K562 (cell line): Measurements from ENCODE around the gene CLDND2. TPM values are rescaled to one million over a fixed set of nuclear protein-coding genes. Genes with fewer than 3 reads are reported as not detected.

ENCODE experiments used
- BRD9 ChIP-seq: fragments of 450-650 bp; IDR thresholded peaks from 2 replicates; pipeline ENCODE4 v1.6.1; 2018; ENCODE audit warnings: low read depth; ENCODE audit not compliant: partially characterized antibody
- GABPA ChIP-seq: fragments of 200-800 bp; sonication (Bioruptor generic); conservative IDR thresholded peaks from 2 replicates; pipeline ENCODE4 v1.6.1; 2016; ENCODE audit warnings: low read depth, missing genetic modification characterization, missing compliant biosample characterization
- GTF2A2 ChIP-seq: IDR thresholded peaks from 2 replicates; pipeline ENCODE4 v1.6.1; 2016; ENCODE audit warnings: mild to moderate bottlenecking, missing genetic modification characterization, missing compliant biosample characterization
- MCM5 ChIP-seq: fragments of 450-650 bp; IDR thresholded peaks from 2 replicates; pipeline ENCODE4 v1.6.1; 2016; ENCODE audit warnings: low read depth
- POLR3A ChIP-seq: IDR thresholded peaks from 2 replicates; pipeline ENCODE4 v1.6.1; 2011; ENCODE audit warnings: borderline replicate concordance, mild to moderate bottlenecking, moderate library complexity; ENCODE audit not compliant: insufficient read length, insufficient read depth; ENCODE audit errors: extremely low read depth
- SAFB ChIP-seq: fragments of 200-400 bp; formaldehyde crosslinking; IDR thresholded peaks from 2 replicates; pipeline ENCODE4 v1.6.1; 2017; ENCODE audit warnings: low read depth, low read length, borderline replicate concordance
- SMAD1 ChIP-seq: fragments of 150-350 bp; IDR thresholded peaks from 2 replicates; pipeline ENCODE4 v1.6.1; 2014; ENCODE audit warnings: low read length, low read depth; ENCODE audit not compliant: partially characterized antibody
- TAL1 ChIP-seq: fragments of 450-650 bp; IDR thresholded peaks from 2 replicates; pipeline ENCODE4 v1.6.1; 2016; ENCODE audit warnings: mild to moderate bottlenecking
- TOE1 ChIP-seq, 2 experiments: fragments of 450-650 bp in 1 of 2; sonication (generic) in 1 of 2; formaldehyde crosslinking in 1 of 2; IDR thresholded peaks; 2 replicates each; pipeline versions ENCODE4 v1.7.1 to v1.8.0; 2016 to 2022; ENCODE audit warnings: borderline replicate concordance in 2 of 2, mild to moderate bottlenecking in 2 of 2, antibody characterized with exemption in 1 of 2, inconsistent platforms in 1 of 2, low read depth in 1 of 2, missing genetic modification reagents in 1 of 2, moderate library complexity in 1 of 2
- ZBTB1 ChIP-seq: sonication (generic); formaldehyde crosslinking; IDR thresholded peaks from 2 replicates; pipeline ENCODE4 v1.8.1; 2023; ENCODE audit warnings: missing genetic modification reagents, low read depth, mild to moderate bottlenecking, borderline replicate concordance
- ZBTB7A ChIP-seq: IDR thresholded peaks from 2 replicates; pipeline ENCODE4 v1.6.1; 2011; ENCODE audit warnings: low read depth, mild to moderate bottlenecking, low read length, moderate library complexity, borderline replicate concordance; ENCODE audit not compliant: control insufficient read depth
- ZNF184 ChIP-seq: sonication (generic); formaldehyde crosslinking; IDR thresholded peaks from 2 replicates; pipeline ENCODE4 v1.5.0; 2020; ENCODE audit warnings: missing genetic modification reagents
- ZNF445 ChIP-seq: fragments of 250-450 bp; sonication (Bioruptor Pico); IDR thresholded peaks from 2 replicates; pipeline ENCODE4 v1.4.0; 2020; ENCODE audit warnings: low read depth, mild to moderate bottlenecking, moderate library complexity
- ZNF584 ChIP-seq: fragments of 200-800 bp; sonication (Bioruptor generic); IDR thresholded peaks from 2 replicates; pipeline ENCODE4 v1.6.1; 2016; ENCODE audit warnings: low read depth, mild to moderate bottlenecking, missing genetic modification characterization, missing compliant biosample characterization
- polyA plus RNA-seq, 8 experiments: library from polyadenylated mRNA; depleted of rRNA in 4 of 8; stranded (reverse) in 5 of 8; unstranded in 3 of 8; fragments of >200 nt; fragmentation: Nextera tagmentation in 2 of 8; fragmentation: Illumina TruSeq in 1 of 8; extraction: Ambion mirVana in 2 of 8; extraction: Trizol in 1 of 8; gene quantifications; 2 replicates each; pipeline versions ENCODE4 v1.2.1 to v1.2.3, GENCODE V29; 2011 to 2014; ENCODE audit warnings: inconsistent platforms in 1 of 8, missing spikeins in 1 of 8
- total RNA-seq, 7 experiments: library from RNA; depleted of rRNA in 6 of 7; stranded (reverse); fragments of >200 nt in 6 of 7; fragmentation: Illumina TruSeq in 2 of 7; extraction: Trizol in 2 of 7; gene quantifications; 2 replicates each; pipeline versions ENCODE4 v1.2.1 to v1.2.3, GENCODE V29; 2011 to 2021; ENCODE audit warnings: low replicate concordance in 1 of 7
- TF ChIP-seq, protein P1 (sequence below), 3 experiments: IDR thresholded peaks in 2 of 3; conservative IDR thresholded peaks in 1 of 3; 2 replicates each; pipeline ENCODE4 v1.5.1; 2011 to 2012; ENCODE audit warnings: low read length in 3 of 3, mild to moderate bottlenecking in 3 of 3, control low read depth in 2 of 3, improper control_type of control experiment in 1 of 3, inconsistent platforms in 1 of 3, low read depth in 1 of 3, mixed read lengths in 1 of 3, moderate library complexity in 1 of 3; ENCODE audit not compliant: insufficient read depth in 2 of 3
- TF ChIP-seq, protein P2 (sequence below), 2 experiments: IDR thresholded peaks; 2 replicates each; pipeline ENCODE4 v1.6.1; 2011; ENCODE audit warnings: borderline replicate concordance in 1 of 2, control low read depth in 1 of 2, low read depth in 1 of 2, low read length in 1 of 2, mild to moderate bottlenecking in 1 of 2, mixed read lengths in 1 of 2, moderate library complexity in 1 of 2; ENCODE audit not compliant: insufficient read depth in 1 of 2, insufficient read length in 1 of 2, poor library complexity in 1 of 2, severe bottlenecking in 1 of 2; ENCODE audit errors: extremely low read depth in 1 of 2

The CLDND2 gene
- total and polyA plus RNA-seq, 9 of the 15 experiments (the other 6 are each of a cell fraction or from before 2014, with no cell fraction given), result 0.45 to 4.0 (median 1.2) TPM; not detected in 3

DNA sequence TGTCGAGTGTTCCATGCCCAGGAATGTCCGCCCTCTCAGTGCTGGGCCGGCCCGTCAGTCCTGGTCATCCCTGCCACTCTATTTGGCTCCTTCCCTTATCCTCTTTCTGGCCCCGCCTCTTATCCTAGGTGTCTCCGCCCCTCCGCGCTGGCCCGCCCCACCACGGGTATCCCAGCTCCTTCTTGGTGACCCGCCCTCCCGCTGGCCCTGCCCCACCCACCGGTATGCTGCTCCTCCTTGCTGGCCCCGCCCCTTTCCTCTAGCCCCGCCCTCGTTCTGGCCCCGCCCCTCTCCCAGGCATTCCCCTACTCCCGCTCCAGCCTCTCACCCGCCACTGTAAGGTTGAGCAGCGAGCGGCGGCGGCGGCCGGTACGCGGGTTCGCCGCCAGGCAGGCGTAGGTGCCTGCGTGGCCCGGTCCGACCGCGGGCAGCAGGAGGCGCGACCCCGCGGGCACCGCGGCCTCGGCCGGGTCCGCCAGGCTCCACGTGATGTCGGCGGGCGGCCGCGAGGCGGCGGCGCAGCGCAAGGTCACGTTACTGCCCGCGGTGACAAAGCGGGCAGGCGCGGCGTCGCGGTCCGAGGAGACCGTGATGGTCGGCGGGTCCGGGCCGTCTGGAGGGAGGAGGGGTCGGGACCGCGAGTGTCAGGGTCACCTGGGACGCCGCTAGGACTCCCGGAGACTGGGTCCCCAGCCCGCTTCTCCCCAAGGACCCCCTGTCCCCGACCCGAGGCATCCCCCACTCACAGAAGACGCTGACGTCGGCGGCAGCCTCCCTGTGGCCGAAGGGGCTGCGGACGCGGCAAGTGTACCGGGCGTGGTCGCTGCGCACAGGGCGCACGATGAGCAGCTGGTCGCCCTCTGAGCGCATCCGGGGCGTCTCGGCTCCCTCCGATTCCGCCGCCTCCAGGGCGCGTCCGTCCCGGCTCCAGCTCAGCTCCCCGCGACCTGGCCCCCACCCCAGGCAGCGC lies 28.8 kb downstream of the CLDND2 start (continued):
- TF ChIP-seq BRD9 (no peak), ZNF184 (CRISPR knock-in tag) (no peak), ZNF445 (CRISPR knock-in tag) (no peak), POLR3A (no peak), GABPA (tag) (0 out of 2 replicates have a peak, but pooled peaks have one; percentile 19), ZBTB7A (peak; percentile 83), MCM5 (no peak), ZNF584 (CRISPR knock-in tag) (no peak), TOE1 (IDR thresholded peaks at IDR 0.05; ENCODE audit: borderline replicate concordance) (peak; percentile 68; the same call in 1 of the 2 replicates), TOE1 (CRISPR knock-in tag; IDR thresholded peaks at IDR 0.05; ENCODE audit: borderline replicate concordance, low read depth) (0 out of 2 replicates have a peak, but pooled peaks have one; percentile 37), SMAD1 (peak; percentile 15), GTF2A2 (tag) (peak; percentile 37; the same call in 1 of the 2 replicates), ZBTB1 (peak; percentile 84), SAFB (0 out of 2 replicates have a peak, but pooled peaks have one; percentile 27), TAL1 (no peak)
- TF ChIP-seq, protein P1, sequence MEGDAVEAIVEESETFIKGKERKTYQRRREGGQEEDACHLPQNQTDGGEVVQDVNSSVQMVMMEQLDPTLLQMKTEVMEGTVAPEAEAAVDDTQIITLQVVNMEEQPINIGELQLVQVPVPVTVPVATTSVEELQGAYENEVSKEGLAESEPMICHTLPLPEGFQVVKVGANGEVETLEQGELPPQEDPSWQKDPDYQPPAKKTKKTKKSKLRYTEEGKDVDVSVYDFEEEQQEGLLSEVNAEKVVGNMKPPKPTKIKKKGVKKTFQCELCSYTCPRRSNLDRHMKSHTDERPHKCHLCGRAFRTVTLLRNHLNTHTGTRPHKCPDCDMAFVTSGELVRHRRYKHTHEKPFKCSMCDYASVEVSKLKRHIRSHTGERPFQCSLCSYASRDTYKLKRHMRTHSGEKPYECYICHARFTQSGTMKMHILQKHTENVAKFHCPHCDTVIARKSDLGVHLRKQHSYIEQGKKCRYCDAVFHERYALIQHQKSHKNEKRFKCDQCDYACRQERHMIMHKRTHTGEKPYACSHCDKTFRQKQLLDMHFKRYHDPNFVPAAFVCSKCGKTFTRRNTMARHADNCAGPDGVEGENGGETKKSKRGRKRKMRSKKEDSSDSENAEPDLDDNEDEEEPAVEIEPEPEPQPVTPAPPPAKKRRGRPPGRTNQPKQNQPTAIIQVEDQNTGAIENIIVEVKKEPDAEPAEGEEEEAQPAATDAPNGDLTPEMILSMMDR (IDR thresholded peaks at IDR 0.05 in 2 of 3, conservative IDR thresholded peaks at IDR 0.05 in 1 of 3; ENCODE audit: insufficient read depth in 2 of 3, low read depth in 1 of 3, low read length in 3 of 3), result peak in 2 of 3 experiments; percentile 55 to 78; a peak in 5 of 6 replicates
- TF ChIP-seq, protein P2, sequence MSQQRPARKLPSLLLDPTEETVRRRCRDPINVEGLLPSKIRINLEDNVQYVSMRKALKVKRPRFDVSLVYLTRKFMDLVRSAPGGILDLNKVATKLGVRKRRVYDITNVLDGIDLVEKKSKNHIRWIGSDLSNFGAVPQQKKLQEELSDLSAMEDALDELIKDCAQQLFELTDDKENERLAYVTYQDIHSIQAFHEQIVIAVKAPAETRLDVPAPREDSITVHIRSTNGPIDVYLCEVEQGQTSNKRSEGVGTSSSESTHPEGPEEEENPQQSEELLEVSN (IDR thresholded peaks at IDR 0.05; ENCODE audit: borderline replicate concordance in 1 of 2, extremely low read depth in 1 of 2, insufficient read depth in 1 of 2, insufficient read length in 1 of 2, low read depth in 1 of 2, low read length in 1 of 2, poor library complexity in 1 of 2, severe bottlenecking in 1 of 2), result peak; percentile 96 to 97
